Endothelial cell of umbilical vein (primary cell): ENCODE measurements around the gene ARHGAP22. TPM values are rescaled to one million over a fixed set of nuclear protein-coding genes. Genes with fewer than 3 reads are reported as not detected.

ENCODE experiments used
- BruUV-seq: library from RNA; stranded (reverse); fragments of 400-500 nt; replicated peaks from 2 replicates; lab custom pipeline; 2021; lab: Mats Ljungman, UMichigan
- CTCF ChIA-PET: fragments of 300-600, 350-600 bp; sonication (Branson Sonifier 250); formaldehyde crosslinking; loops from one replicate; lab custom pipeline; 2021; ENCODE audit warnings: antibody characterized with exemption, inconsistent platforms; lab: Charles Lee
- POLR2A ChIA-PET: fragments of 300-600, 350-600 bp; sonication (Branson Sonifier 250); formaldehyde crosslinking; loops from one replicate; lab custom pipeline; 2021; ENCODE audit warnings: antibody characterized with exemption, inconsistent platforms; lab: Charles Lee
- DNase-seq: peaks from one replicate; pipeline ENCODE4 v3.0.0-alpha.2; 2011; ENCODE audit warnings: low read depth, low spot score
- FAIRE-seq: peaks from 2 replicates; lab custom pipeline; 2011; peaks lifted over from hg19 to GRCh38; lab: Jason Lieb, UNC
- H2AFZ ChIP-seq: 2 replicates; pipeline ENCODE4 v1.6.0; 2012; ENCODE audit warnings: low read depth, low read length, control low read depth, inconsistent platforms
- H3K27ac ChIP-seq: 2 replicates; pipeline ENCODE4 v1.5.1; 2011; ENCODE audit warnings: low read depth, mild to moderate bottlenecking, control low read depth, low read length, moderate library complexity; ENCODE audit not compliant: insufficient read depth
- H3K27me3 ChIP-seq, 2 experiments: 2 replicates each; pipeline versions ENCODE4 v1.6.0 to v1.6.1; 2011; ENCODE audit warnings: low read length in 2 of 2, mixed read lengths in 1 of 2; ENCODE audit not compliant: control insufficient read depth in 2 of 2, insufficient read depth in 2 of 2
- H3K36me3 ChIP-seq, 2 experiments: 2 replicates in 1 of 2; 3 replicates in 1 of 2; pipeline ENCODE4 v1.5.1; 2011; ENCODE audit warnings: low read length in 2 of 2, mild to moderate bottlenecking in 1 of 2, moderate library complexity in 1 of 2; ENCODE audit not compliant: control insufficient read depth in 2 of 2, insufficient read depth in 2 of 2; ENCODE audit errors: extremely low read depth in 1 of 2
- H3K4me1 ChIP-seq: 3 replicates; pipeline ENCODE4 v1.5.1; 2011; ENCODE audit warnings: mild to moderate bottlenecking, low read length; ENCODE audit not compliant: control insufficient read depth, insufficient read depth; ENCODE audit errors: extremely low read depth
- H3K4me2 ChIP-seq: 2 replicates; pipeline ENCODE4 v1.6.1; 2011; ENCODE audit warnings: low read length, control low read depth, mixed read lengths; ENCODE audit not compliant: insufficient read depth
- H3K4me3 ChIP-seq, 3 experiments: fragments of 200-600 bp in 1 of 3; sonication (generic), shearing (Covaris generic) in 1 of 3; replicated peaks in 1 of 3; 2 replicates each; pipeline ENCODE4 v1.5.1; 2011 to 2016; ENCODE audit warnings: control low read depth in 3 of 3, low read length in 3 of 3, mild to moderate bottlenecking in 2 of 3, inconsistent platforms in 1 of 3, low read depth in 1 of 3, moderate library complexity in 1 of 3; ENCODE audit not compliant: insufficient read depth in 1 of 3
- H3K79me2 ChIP-seq: 2 replicates; pipeline ENCODE4 v1.6.0; 2012; ENCODE audit warnings: low read length, inconsistent platforms; ENCODE audit not compliant: control insufficient read depth, insufficient read depth
- H3K9ac ChIP-seq: replicated peaks from 2 replicates; pipeline ENCODE3; 2011; ENCODE audit warnings: low read length, control low read depth; ENCODE audit not compliant: insufficient read depth; ENCODE audit errors: extremely low read depth
- H3K9me1 ChIP-seq: replicated peaks from 3 replicates; pipeline ENCODE4 v1.6.0; 2011; ENCODE audit warnings: mild to moderate bottlenecking, low read length; ENCODE audit not compliant: control insufficient read depth, insufficient read depth; ENCODE audit errors: extremely low read depth
- H3K9me3 ChIP-seq: replicated peaks from 2 replicates; pipeline ENCODE4 v1.5.1; 2012; ENCODE audit warnings: low read length, inconsistent platforms; ENCODE audit not compliant: control insufficient read depth, insufficient read depth
- H4K20me1 ChIP-seq: replicated peaks from 2 replicates; pipeline ENCODE3; 2011; ENCODE audit warnings: mild to moderate bottlenecking, low read length; ENCODE audit not compliant: control insufficient read depth, insufficient read depth; ENCODE audit errors: extremely low read depth
- CTCF ChIP-seq, 2 donors: IDR thresholded peaks; 1 replicate in 1 of 2; 2 replicates in 1 of 2; pipeline ENCODE4 v1.5.1; 2011; ENCODE audit warnings: low read length in 2 of 2, mild to moderate bottlenecking in 2 of 2, moderate library complexity in 2 of 2, control low read depth in 1 of 2, inconsistent platforms in 1 of 2, low read depth in 1 of 2; ENCODE audit not compliant: insufficient read depth in 1 of 2; ENCODE audit errors: extremely low read depth in 1 of 2
- EZH2 ChIP-seq: IDR thresholded peaks from 2 replicates; pipeline ENCODE4 v1.6.1; 2012; ENCODE audit warnings: borderline replicate concordance, low read depth, mild to moderate bottlenecking, moderate library complexity, low read length, inconsistent platforms; ENCODE audit not compliant: severe bottlenecking
- FOS ChIP-seq: IDR thresholded peaks from 2 replicates; pipeline ENCODE4 v1.6.1; 2011; ENCODE audit warnings: mild to moderate bottlenecking, low read length, moderate library complexity, borderline replicate concordance; ENCODE audit not compliant: insufficient read depth
- GATA2 ChIP-seq: IDR thresholded peaks from 2 replicates; pipeline ENCODE4 v1.7.0; 2011; ENCODE audit warnings: low read depth, mild to moderate bottlenecking, moderate library complexity, mixed read lengths, low read length; ENCODE audit not compliant: insufficient read length, insufficient read depth
- JUN ChIP-seq: IDR thresholded peaks from 2 replicates; pipeline ENCODE4 v1.6.1; 2011; ENCODE audit warnings: borderline replicate concordance, low read depth; ENCODE audit not compliant: insufficient read length, insufficient read depth
- MAX ChIP-seq: IDR thresholded peaks from 2 replicates; pipeline ENCODE4 v1.6.1; 2011; ENCODE audit not compliant: insufficient read depth, insufficient read length
- MYC ChIP-seq: IDR thresholded peaks from one replicate; pipeline ENCODE4 v1.6.1; 2011; ENCODE audit warnings: mild to moderate bottlenecking, low read depth, low read length
- POLR2A ChIP-seq: IDR thresholded peaks from 2 replicates; pipeline ENCODE4 v1.6.1; 2012; ENCODE audit warnings: low read depth, mild to moderate bottlenecking, control low read depth, low read length
- POLR2AphosphoS5 ChIP-seq: IDR thresholded peaks from 2 replicates; pipeline ENCODE4 v1.6.1; 2012; ENCODE audit warnings: low read depth, mild to moderate bottlenecking, control low read depth, low read length, moderate library complexity; ENCODE audit not compliant: insufficient read depth
- dilution Hi-C: fragments of 300-500 bp; cut with MboI; formaldehyde crosslinking; loops from one replicate; pipeline ENCODE4 v1.15.0; 2019; ENCODE audit warnings: low sequenced_read_pairs; ENCODE audit not compliant: extremely low pct_ligation_motif_present
- intact Hi-C: fragments of 100-400 bp; cut with micrococcal nuclease; formaldehyde crosslinking; loops from one replicate; pipeline ENCODE4 v1.10.0; 2022
- polyA plus RNA-seq, 4 experiments: library from polyadenylated mRNA; depleted of rRNA in 3 of 4; stranded (reverse) in 3 of 4; unstranded in 1 of 4; fragments of >200 nt; gene quantifications; 2 replicates each; pipeline versions ENCODE4 v1.2.1 to v1.2.3, GENCODE V29; 2011 to 2012; ENCODE audit warnings: missing spikeins in 1 of 4
- total RNA-seq: library from RNA; stranded (reverse); gene quantifications from 2 replicates; pipeline ENCODE4 v1.2.3, GENCODE V29; 2021

ARHGAP22 gene
- total and polyA plus RNA-seq, 2 donors (not counting 3 experiments of a cell fraction or from before 2014, with no cell fraction given), result 8.6 to 50.3 TPM

GRCh38 chr10:48589266-48589665 lies 15.6 kb downstream of the ARHGAP22 start:
- CTCF ChIA-PET, result interaction anchor here (0.6 to 5.6 kb wide), 6 partner anchors 12 to 1684 kb away, joined by 3 to 58 read pairs (median 4); partner anchors contain the start of gene ARHGAP22
- intact Hi-C loops (loop anchor here (2.0 kb wide), 1 partner anchor 16 kb away; the partner anchor contains the start of gene ARHGAP22), dilution Hi-C loops (no loop called here)
- no TSS peak for BruUV-seq
- POLR2A ChIA-PET, result no interaction called here
- FAIRE-seq (peak; percentile 66), DNase-seq (peak; percentile 53)
- Histone ChIP-seq H3K4me2 (no peak overlapping the region), H3K9ac (no peak overlapping the region), H3K9me3 (no peaks in the 10 kb centered on the region), H3K27me3 (no peaks in the 10 kb centered on the region), H3K4me1 (peaks cover 16% of the 10 kb centered on the region), H3K27ac (peak overlapping the region; percentile 10), H2AFZ (no peak overlapping the region), H4K20me1 (no peaks in the 10 kb centered on the region), H3K4me3 (no peak overlapping the region), H3K9me1 (no peaks in the 10 kb centered on the region), H3K36me3 (no peaks in the 10 kb centered on the region), H3K79me2 (peaks cover 96% of the 10 kb centered on the region)
- TF ChIP-seq GATA2, result no peak
- TF ChIP-seq POLR2A, result no peak
- TF ChIP-seq MYC, result no peak
- TF ChIP-seq MAX, result no peak
- TF ChIP-seq CTCF (IDR thresholded peaks at IDR 0.05; ENCODE audit: extremely low read depth in 1 of 2, insufficient read depth in 1 of 2, low read depth in 1 of 2, low read length in 2 of 2), result no peak
- TF ChIP-seq FOS, result no peak
- TF ChIP-seq EZH2, result no peak
- no peak for TF ChIP-seq POLR2AphosphoS5
- TF ChIP-seq JUN, result no peak
